GM21367 (cell line): ENCODE data around the gene C6orf62.
"Not testable (repeated sequence)": the region's sequence is repeated elsewhere in the genome, so short reads cannot be mapped to it uniquely, and the experiment has no call there.

Experiments
- ATAC-seq: cut with Tn5 transposase; IDR thresholded peaks from one replicate; pipeline ENCODE4 v1.9.1; 2021; ENCODE audit not compliant: unreplicated experiment

The C6orf62 gene

GRCh38 chr6:24719125-24719971, at the start of gene C6orf62:
TSS of gene C6orf62 (minus strand) at chr6:24719154. CDS start at chr6:24718668, 486 bp downstream.
- no peak for ATAC-seq

DNA sequence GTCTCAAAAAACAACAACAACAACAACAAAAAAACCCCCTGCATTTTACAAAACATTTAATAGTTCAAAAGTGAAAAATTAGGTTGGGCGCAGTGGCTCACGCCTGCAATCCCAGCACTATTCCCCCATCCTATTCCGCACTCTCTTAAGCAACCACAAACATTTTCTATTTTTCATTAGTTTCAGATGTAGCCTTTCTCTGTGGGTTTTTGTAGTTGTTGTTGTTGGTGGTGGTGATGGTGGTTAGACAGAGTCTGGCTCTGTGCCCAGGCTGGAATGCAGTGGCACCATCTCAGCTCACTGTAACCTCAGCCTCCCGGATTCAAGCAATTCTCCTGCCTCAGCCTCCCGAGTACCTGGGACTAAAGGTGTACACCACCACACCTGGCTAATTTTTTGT, 49.4 kb upstream of the C6orf62 start:
- ATAC-seq: no peak

DNA sequence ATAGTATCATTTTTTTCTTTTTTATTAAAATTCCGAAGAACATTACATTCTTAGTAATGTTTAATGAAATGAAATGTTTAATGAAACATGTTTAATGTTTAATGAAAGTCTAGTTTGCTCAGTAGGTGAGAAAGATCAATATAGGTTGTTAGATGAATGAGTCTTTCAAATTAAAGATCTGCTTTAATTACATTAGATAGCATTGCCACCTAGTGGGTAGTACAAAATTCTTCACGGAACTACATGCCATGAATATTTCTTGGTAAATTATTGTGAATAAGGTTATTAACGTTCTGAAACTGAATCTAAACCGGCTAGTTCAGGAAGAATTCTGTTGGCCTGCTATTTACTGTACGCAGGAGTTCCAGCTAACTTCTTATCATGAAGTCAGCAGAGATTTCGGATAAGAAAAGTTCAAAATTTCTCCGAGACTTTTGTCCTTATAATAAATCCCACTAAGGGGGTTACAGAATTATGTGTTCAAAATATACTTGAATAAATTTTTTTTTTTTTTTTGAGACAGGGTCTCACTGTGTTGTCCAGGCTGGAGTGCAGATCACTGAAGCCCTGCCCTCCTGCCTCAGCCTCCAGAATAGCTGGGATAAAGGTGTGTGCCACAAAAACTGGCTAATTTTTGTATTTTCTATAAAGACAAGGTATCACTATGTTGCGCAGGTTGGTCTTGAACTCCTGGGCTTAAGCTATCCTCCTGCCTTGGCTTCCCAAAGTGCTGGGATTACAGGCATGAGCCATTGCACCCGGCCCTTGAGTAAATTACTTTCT, 47.9 kb upstream of the C6orf62 start:
- ATAC-seq: no peak

DNA sequence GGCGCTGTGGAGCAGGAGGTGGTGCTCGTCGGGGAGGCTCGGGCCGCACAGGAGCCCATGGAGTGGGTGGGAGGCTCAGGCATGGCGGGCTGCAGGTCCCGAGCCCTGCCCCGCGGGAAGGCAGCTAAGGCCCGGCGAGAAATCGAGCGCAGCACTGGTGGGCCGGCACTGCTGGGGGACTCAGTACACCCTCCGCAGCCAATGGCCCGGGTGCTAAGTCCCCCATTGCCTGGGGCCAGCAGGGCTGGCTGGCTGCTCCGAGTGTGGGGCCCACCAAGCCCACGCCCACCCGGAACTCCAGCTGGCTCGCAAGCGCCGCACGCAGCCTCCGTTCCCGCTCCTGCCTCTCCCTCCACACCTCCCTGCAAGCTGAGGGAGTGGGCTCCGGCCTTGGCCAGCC, 47.0 kb upstream of the C6orf62 start:
- ATAC-seq: not testable (repeated sequence)

- ATAC-seq: not testable (repeated sequence)
Measured at GRCh38 chr6:24764833-24765828, 46.2 kb upstream of the C6orf62 start.

DNA sequence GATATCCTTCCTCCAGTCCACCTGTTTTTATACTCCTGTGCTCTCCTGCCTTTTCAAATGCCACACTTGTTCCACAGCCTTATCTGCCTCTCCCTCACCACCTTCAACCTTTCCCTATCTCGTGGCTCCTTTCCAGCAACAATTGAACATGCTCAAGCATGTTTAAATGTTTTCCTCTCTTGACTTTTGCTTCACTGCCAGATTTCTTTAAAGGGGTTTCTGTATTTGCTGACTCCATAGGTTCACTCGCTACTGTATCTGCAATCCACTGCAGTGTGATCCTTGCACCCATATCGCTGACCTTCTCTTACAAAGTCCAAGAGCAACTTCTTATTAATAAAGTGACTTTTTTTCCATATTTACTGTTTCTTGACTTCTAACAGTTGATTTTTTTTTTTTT, 44.6 kb upstream of the C6orf62 start:
- no peak for ATAC-seq

DNA sequence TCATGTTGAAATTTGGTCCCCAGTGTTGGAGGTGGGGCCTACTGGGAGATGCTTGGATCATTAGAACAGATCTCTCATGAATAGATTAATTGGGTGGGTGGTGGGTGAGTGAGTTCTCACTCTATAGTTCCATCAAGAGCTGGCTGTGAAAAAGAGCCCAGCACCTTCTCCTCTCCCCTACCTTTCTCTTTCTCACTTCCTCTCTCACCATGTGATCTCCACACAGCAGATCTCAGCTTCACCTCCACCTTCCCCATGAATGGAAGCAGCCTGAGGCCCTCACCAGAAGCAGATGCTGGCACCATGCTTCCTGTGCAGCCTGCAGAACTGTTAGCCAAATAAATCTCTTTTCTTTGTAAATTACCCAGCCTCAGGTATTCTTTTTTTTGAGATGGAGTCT, 42.9 kb upstream of the C6orf62 start:
- no peak for ATAC-seq

DNA sequence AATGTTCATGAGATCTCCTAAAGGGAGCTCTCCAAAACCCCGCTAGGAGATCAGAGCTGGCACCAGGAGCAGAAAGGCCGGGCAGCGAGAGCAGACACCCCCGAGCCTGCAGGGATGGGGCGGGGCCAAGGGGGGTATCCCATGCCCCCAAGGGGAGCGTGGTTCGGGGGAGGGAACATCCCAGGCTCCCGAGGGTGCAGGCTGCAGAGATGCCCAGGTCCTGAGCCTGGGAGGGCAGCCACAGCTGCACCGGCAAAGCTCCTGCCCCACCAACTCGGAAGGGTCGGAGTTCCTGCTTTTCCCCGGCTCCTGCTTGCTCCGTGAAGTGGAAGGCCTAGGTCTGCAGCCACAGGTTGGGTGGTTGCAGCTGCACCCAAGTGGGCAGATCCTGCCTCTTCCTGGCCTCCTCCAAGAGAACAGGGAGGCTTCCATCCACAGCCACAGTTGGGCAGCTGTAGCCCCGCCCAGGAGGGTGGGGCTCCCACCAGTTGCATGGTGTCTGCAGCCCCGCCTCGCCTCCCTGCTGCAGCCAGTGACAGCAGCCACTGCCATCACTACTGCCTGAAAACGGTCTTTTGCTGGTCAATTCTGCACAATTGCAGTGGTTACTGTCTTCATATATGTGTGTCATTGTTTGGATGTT, 42.4 kb upstream of the C6orf62 start:
- ATAC-seq: no peak

DNA sequence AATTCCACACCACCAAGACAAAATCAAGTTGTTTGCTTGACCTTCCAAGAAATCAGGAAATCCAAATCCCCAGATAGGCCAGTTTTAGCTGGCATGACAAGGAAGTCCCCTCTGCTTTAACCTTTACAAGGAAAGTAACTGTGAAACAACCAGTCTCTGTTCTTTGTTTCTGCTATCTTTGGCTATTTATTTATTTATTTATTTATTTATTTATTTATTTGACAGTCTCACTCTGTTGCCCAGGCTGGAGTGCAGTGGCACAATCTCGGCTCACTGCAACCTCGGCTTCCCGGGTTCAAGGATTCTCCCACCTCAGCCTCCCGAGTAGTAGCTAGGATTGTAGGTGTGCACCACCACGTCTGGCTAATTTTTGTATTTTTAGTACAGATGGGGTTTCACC, 41.3 kb upstream of the C6orf62 start:
- ATAC-seq: no peak

DNA sequence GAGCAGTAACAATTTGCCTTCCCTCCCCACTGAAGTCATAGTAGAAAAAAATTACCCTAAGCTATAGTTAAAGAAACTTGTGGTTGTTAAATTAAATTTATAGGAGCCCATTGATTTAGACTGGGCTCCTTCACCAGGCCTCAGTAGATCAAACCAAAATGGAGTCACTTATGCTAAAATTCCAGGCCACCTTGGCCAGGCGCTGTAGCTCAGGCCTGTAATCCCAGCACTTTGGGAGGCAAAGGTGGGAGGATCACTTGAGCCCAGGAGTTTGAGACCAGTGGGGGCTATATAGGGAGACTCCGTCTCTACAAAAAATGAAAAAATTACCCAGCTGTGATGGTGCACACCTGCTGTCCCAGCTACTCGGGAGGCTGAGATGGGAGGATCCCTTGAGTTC, 40.8 kb upstream of the C6orf62 start:
- no peak for ATAC-seq

DNA sequence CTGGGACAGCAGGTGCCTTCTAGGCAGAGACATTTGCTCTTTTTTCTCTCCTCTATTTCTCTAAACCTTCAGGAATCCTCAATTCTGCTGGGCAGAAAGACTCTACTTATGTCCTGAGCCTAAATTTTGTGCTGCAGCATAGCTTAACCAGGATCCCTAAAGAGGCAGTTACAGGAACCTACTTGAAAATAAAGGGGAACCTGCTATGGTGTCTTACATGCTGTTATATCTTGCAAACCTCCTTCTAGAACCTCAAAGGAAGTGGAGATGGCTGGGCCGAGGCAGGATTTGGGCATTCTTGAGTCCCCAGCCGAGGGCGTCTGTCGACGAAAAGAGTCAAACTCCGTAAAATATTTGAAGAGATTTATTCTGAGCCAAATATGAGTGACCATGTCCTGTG, 38.7 kb upstream of the C6orf62 start:
- ATAC-seq: no peak

DNA sequence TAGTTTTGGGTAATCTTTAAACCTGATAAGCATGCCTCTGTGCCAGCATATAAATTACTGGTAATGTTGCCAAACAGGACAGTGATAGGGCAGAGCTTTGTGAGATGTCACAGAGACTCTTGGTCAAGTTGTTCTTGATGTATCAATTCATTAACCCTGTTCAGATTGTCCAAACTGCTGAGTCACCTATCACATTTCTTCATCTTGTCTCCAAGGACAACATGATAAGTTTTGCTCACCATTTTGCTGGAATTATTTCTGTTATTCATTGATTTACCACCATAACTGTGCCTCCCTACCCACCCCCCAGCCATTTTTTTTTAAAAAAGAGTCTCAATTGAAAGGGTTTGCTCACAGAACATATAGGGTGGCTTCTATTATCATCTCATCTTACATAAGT, 36.3 kb upstream of the C6orf62 start:
- no peak for ATAC-seq

DNA sequence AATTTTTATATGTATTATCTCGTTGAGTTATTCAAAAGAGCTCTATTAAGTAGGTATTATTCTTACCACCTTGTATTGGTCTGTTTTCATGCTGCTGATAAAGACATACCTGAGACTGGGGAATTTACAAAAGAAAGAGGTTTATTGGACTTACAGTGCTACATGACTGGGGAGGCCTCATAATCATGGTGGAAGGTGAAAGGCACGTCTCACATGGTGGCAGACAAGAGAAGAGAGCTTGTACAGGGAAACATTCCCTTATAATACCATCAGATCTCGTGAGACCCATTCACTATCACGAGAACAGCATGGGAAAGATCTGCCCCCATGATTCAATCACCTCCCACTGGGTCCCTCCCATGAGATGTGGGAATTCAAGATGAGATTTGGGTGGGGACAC, 35.4 kb upstream of the C6orf62 start:
- not testable (repeated sequence) for ATAC-seq

DNA sequence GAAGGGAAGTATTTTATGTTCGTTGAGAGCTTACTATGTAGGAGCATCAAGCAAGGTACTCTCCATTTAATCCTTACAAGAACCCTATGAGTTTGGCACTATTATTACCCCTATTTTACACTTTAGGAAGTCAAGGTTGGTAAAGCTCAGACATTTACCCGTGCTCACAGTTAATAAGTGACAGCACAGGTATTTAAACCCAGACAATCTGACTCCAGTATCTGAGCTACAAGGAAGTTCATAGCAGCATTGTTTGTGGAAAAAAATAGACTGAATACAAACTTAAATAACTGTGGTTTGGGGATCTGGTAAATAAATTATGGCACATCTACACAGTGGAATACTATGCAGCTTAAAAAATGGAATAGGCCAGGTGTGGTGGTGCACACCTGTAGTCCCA, 34.6 kb upstream of the C6orf62 start:
- no peak for ATAC-seq

DNA sequence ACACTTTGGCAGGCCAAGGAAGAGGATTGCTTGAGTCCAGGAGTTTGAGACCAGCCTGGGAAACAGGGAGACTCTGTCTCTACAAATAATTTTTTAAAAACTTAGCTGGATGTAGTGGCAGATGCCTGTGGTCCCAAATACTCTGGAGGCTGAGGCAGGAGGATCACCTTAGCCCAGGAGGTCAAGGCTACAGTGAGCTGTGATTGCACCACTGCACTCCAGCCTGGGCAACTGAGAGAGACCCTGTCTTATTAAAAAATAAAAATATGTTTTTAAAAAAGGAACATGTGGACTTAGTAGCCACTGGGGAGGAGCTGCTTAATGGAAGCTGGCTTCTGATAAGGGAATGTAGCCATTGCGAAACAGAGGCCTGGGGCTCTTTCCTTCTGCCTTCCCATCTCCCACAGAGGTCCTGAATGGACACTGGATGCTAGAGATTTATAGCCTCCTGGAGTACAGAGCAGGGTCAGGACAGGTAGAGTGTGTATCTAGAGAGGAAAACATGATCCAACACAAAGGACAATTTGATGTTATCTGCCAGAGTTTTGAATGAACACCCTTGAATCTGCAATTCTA, 34.1 kb upstream of the C6orf62 start:
- no peak for ATAC-seq

DNA sequence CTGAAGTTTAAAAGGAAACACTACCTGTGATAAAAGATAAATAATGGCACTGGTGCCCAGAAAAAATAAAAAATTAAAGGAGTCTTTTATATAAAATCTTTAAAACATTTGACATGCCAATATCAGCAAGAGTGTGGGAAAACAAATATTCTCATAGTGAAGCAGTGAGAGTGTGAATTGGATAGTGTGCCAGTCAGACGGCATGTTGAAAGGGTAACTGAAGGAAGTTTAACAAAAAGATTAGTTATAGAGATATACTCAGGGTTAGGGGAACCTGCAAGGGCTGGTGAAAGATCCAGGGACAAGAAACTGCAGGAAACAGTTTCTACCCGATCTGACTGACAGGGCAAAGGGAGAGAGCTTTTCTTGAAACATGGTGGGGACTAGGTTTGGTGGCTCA, 33.5 kb upstream of the C6orf62 start:
- ATAC-seq: no peak

DNA sequence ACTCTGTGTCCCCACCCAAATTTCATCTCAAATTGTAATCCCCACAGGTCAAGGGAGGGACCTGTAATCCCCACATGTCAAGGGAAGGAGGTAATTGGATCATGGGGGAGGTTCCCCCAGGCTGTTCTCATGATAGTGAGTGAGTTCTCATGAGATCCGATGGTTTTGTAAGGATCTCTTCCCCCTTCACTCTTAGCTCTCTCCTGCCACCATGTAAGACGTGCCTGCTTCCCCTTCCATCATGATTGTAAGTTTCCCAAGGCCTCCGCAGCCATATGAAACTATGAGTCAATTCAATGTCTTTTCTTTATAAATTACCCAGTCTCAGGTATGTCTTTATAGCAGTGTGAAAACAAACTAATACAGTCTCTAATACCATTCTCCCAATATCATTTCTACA, 31.9 kb upstream of the C6orf62 start:
- ATAC-seq: not testable (repeated sequence)

GRCh38 chr6:24749297-24749696, 30.3 kb upstream of the C6orf62 start:
- ATAC-seq: no peak

DNA sequence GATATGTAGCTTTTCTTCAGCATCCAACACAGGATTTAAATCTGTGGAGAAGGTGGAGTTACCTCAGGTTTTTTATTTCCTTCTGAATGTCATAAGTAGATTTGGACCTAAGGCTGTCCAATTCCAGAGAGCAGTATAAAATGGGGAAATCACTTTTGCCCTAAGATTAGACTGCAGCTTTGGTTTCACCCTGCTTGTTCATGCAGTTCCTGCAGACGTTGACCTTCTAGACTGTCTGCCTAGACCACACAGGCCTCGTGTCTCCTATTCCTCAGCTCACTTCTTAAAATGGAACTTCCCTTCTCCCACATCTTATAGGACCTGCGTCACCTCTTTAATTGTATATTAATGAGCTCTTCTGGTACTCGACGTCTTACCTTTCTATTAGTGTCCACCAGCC, 26.0 kb upstream of the C6orf62 start:
- no peak for ATAC-seq

DNA sequence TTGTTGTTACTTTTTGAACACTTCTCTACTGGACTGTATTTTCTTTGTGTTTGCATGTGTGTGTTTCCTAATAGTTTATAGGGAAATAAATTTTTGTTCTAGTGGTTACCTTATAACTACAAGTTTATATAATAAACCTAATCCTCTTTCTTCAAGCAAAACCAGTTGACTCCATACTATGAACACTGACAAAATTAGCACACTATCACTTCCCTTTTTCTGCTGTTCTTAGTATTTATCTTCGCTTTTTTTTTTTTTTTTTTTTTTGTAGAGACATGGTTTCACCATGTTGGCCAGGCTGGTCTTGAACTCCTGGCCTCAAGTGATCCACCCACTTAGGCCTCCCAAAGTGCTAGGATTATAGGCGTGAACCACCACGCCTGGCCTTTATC, 25.0 kb upstream of the C6orf62 start:
- no peak for ATAC-seq
